ENCODE measurements around the gene CPSF4L.
A peak's percentile ranks its signal among the peaks of the same experiment; 100 is the strongest.

The CPSF4L gene

DNA sequence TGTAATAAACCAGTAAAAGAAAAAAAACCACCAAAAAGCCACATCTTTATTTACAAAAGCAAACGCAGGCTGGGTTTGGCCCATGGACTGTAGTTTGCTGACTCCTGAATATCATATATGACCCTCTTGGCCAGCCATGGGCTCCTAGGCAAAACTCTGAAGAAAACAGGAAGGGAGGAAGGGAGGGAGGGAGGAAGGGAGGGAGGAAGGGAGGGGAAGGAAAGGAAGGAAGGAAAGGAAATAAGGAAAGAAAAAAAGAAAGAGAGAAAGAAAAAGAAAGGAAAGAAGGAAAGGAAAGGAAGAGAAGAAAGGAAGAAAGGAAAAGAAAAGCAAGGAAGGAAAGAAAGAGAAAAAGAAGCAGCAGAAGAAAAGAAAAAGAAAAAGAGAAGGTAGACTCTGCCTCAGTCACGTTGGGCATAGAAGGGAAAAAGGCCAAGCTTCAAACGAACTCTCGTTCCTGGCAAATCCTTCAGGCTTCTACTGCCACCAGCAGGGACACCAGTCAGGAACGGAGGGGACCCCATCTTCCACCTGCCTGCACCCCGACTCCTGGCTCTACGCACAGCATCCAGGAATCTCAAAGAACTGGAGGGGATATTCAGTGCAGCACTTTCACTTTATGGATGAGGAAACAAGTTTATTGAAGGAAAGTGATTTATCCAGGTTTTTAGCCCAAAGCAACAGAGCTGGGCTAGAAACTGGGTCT, 28.0 kb upstream of the CPSF4L start:
- no peak for DNase-seq

DNA sequence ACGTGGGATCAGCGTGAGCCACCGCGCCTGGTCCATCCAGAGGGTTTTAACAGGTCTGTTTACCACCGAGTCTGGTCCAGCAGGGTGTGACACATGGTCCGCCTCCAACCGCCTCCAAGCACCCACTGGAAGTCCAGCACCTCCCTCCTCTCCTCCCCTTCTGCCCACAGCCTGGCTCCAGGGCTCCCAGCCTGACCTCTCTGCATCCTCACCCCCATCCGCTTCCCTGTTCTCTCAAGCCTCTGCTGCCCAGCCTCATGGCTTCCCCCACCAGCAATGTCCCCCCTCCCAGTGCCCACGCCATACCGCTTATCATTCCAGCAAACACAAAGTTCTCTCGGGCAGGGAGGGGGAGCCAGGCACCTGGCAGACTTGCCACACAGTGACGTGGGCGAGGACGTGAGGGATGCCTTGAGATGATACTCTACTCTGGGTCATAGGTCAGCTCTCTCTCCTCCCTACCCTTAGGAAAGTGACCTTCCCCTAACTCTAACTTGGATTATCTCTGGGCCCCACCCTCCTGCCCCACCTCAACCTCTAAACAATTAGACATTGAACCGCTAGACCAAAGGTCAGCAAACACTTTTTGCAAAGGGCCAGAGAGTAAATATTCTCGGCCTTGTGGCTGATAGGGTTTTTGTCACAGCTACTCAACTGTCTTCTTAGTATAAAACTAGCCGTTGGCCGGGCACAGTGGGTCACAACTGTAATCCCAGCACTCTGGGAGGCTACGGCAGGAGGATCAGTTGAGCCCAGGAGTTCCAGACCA, 27.0 kb upstream of the CPSF4L start:
- DNase-seq, result peak; percentile 37

DNA sequence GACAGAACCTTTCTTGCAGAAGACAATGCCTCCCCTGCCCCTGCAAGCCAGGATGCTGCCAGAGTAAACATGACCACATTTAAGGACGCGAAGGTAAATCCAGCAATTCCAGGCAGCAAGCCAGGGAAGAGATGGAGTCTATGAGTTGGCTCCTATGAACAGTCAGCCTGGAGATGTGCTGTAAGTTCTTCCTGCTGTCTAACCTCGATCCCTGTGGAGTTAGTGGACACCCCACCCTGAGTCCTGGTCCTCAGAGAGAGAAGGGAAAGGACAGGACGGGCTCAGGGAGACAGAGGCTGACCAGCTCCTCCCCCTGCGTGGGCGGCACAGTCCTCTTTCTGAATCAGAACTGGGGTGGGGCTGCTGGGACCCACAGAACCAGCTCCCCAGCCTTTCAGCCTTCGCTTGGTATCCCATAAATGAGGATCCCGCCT, 25.2 kb upstream of the CPSF4L start:
- DNase-seq, result no peak

DNA sequence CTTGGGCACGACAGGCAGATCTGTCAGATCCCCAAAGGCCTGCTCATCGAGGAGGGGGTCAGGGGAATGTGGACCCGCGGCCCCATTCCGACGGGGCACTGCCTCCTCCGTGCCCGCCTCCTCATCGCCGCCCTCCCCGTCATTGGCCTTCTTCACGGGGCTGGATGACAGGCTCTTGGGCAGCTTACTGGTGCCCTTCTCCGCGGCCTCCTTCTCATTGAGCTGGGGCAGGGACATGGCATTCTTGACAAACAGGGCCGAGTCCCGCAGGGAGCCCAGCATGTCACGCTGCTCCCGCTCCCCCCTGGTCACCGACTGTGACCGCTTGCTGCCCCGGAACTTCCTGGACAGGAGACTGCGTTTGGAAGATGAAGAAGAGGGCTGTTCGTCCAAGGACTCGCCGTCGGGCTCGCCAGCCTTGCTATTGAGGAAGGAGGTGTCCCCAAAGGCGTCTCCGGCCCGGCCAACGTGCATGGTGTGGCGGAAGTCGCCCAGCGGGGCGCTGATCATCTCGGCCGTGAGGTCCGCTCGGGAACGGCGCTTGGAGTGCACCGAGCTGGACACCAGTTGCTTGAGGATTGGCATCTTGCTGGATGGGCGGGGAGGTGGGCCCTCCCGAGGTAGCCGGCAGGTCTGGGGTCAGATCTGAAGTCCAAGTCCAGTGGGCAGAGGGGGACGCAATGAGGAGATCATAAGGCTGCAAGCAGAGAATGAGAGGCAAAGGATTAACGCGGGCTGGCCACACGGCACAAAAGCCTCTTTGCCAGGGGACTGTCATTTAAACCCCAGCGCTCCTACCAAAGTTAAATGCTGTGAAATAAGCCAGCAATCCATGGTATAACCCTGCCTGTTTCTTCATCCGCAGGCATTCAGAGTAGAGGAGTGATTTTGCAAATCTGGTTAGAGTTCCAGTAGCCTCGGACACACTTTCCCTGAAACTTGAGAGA, 24.5 kb upstream of the CPSF4L start:
- DNase-seq, result no peak

DNA sequence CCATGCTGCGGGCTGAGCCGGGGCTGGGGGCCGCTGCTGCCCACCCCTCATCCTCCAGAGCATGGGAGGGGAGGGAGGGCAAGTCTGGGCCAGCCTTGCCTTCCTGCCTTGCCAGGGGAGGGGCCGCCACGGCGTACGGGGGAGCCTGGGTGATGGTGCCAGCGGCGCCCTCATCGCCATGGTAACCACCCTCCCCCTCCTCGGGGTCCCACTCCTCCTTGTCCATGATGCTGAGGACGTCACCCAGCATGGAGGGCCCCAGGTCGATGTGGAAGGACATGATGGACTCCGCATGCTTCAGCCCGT, 23.9 kb upstream of the CPSF4L start:
- no peak for DNase-seq

DNA sequence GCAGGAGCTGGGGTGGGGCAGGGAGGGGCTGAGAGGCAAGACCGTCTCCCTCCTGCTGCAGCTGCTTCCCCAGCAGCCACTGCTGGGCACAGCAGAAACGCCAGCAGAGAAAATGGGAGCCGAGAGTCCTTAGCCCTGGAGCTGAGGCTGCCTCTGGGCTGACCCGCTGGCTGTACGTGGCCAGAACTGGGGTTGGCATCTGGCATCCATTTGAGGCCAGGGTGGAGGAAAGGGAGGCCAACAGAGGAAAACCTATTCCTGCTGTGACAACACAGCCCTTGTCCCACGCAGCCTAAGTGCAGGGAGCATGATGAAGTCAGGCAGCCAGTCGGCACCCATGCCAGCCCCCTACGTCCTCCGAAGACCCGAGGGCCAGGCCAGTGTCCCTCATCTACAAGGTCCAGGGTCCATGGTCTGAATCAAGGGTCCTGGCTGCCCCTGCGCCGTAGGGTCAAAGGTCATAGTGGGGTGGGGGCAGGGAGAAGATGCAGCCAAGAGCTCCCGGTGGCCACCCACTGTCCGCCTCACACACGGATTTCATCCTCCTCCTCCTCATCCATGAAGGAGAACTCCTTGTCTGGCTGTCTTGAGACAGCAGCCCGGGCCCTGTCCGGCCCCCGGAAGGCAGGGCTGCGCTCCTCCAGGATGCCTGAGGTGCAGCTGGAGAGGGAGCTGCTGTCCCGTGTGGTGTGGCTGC, 23.4 kb upstream of the CPSF4L start:
- no peak for DNase-seq

DNA sequence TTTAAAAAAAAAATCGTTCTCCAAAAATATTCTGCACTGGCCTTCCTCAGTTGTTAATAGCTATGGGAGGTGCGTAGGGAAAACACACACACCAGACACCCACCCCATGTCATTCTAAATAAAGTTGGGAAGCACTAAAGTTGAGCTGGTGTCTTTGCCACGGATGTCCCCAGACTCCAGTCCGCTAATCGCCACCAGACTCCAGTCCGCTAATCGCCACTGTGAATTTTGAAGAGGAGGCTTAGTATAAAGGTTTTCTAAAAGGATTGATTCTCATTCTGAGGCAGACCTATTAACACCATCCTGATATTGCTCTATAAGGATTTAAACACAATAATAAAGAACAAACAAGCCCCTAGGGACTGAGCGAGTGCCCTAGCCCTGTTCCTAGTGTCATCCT, 22.7 kb upstream of the CPSF4L start:
- DNase-seq, result no peak

DNA sequence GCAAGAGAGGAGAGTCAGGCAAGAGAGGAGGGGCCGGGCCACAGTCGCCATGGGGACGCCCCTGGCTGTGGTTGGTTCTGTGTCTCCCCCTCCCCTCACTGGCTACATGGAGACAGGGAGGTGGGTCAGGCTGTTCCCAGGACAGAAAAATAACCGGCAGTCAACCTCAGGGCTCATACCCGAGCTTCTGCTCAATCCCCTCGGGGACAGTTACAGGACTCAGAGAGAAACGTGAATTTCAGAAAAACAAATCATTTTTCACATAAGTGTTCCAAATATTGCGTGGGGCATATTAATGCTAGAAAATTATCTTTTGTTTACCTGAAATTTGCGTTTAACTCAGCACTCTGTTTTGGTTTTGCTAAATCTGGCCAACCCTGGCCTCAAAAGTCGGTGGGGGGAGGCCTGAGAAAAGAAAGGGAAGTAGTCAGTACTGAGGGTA, 22.2 kb upstream of the CPSF4L start:
- DNase-seq, result no peak

DNA sequence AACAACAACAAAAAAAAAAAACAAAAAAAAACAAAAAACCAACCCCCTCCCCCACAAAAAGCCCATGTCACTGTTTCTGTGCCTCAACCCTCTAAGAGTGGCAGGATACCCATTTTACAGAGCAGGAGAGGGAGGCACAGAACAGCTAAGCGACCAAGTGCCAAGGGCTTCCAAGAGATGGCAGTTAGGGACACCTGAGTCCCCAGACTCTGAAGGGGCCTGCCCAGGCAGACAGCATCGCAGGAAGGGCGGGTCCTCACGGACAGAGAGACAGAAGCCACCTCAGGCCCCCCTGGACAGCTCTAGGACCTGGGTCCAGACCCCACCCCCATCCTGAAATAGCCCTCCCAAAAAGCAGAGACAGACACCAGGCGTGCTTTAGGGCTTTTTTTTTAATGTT, 21.6 kb upstream of the CPSF4L start:
- DNase-seq, result no peak

DNA sequence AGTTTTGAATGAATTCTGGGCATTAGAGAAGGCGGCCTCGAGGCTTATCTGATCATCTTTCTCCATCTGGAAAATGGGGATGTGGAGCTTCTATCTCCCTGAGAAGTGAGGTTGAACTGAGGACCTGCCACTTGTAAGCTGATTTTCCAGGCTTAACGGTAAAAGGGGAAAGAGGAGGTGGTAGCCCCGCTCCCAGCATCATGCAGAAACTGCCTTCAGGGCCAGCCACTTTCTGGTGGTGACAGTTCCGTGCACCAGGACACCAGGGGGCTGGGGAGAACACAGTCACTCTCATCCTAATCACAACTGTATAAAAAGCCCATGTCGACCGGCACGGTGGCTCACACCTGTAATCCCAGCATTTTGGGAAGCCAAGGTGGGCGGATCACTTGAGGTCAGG, 20.9 kb upstream of the CPSF4L start:
- DNase-seq, result no peak

DNA sequence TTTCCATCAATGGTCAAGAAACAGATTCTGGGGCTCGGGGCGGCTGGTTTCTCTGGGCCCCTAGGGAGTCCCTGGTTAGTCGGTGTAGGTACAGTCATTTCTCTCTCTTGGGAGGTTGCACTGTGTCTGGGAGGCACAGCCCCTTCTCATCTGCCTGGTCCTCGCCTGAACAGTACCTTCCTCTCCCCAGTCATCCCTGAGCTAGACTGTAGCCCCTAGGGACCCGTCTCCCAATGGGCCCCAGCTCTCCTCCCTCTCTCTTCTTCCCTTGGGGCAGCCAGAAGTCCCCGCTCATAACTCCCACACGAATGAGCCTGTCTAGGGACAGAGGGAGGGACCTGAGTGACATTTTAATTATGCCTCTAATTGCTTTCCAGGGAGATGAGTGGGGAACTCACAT, 20.2 kb upstream of the CPSF4L start:
- DNase-seq, result no peak

DNA sequence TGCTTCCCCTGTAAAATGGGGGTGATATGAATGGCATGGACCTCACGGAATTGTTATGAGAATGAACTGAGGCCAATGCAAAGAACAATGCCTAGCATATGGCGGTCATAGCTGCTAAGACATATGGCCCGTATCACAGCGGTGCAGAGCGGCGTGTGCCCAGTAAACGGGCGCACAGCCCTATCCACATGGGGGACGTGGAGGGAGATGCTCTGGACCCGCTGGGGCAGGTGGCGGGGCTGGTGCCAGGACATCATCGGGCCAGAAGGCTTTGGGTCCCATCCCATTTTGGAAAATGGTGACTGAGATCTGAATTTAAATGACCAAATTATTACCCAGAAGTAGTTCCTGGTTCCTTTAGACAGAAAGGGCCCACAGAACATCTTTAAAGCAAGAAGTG, 18.5 kb upstream of the CPSF4L start:
- no peak for DNase-seq

DNA sequence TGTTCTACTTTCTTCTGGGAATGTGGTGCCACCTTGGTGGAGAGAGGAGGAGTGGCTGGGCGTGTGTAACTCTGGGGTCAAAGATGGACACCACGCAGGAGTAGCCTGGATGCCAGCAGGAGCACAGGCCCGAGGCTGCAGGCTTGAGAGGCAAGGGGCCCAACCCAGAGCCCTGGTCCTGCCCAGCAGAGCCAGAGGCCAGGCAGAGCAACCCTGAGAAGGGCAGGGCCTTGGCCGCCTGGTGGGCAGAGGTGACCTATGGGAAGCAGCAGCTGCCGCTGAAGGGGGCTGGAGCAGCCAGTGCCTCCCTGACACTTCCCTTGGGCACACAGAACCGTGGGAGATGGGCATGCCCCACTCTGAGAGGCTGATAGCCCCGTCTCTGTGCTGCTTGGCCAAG, 18.0 kb upstream of the CPSF4L start:
- no peak for DNase-seq

DNA sequence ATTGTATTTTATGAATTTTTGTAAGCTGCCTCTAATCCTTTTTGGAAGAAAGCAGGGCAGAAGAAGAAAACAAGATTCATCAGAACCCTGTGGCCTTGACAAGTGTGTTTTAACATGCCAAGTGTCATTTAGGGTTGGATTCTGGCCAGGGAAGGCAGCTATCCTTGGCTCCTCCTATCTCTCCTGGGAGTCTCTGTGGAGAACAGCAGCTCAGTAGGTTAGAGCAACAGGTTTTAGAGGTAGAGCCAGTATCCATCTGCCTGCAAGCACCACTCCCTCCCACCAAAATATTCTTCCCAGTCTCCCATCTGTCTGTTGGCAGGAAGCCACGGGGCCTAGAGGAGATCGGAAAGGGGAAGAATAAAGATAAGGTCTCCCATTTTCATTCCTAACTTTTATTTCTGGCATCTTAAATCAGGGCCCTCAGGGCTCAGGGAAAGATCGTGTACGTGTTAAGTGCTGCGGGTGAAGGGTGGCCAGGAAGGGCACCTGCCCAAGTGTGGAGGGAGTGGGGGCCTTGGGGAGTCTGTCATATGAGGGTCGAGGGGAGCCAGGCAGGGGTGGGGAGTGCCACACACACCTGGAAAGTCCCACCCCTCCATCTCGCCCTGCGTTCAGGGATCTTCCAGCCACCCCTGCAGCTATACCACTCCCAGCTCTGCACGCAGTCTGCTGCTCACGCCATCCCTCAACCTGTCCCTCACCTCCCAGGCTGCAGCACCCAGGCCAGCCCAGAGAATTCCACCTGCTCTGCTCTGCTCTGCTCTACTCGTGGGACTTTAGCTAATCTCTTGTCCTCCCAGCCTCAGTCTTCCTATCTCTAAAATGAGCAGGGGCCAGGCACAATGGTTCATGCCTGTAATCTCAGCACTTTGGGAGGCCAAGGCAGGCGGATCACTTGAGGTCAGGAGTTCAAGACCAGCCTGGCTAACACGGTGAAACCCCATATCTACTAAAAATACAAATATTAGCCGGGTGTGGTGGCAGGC, 17.1 kb upstream of the CPSF4L start:
- peak; percentile 20 for DNase-seq

DNA sequence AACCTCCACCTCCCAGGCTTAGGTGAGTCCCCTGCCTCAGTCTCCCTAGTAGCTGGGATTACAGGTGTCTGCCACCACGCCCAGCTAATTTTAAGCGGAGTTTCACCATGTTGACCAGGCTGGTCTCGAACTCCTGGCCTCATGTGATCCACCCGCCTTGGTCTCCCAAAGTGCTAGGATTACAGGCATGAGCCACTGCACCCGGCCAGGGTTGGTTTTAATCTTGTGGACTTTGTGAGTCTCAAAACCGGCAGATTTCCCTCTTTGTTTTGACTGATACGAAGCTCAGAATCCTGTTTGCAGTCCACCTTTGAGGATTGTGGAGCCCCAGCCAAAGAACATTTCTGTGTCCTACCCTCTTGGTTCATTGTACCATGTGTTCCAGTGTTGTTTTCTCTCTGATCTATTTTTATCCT, 16.4 kb upstream of the CPSF4L start:
- no peak for DNase-seq

DNA sequence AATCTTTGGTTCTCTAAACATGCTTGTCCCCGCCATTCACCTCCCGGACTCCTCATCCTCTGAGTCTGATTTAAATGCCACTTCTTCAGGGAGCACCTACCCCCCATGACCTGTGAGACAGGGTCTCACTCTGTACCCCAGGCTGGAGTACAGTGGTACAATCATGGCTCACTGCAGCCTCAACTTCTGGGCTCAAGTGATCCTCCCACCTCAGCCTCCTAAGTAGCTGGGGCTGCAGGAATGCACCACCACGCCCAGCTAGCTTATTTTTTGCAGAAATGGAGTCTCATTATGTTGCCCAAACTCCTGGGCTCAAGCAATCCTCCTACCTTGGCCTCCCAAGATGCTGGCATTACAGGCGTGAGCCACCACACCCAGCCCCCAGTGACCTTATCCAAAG, 12.8 kb upstream of the CPSF4L start:
- DNase-seq, result no peak

DNA sequence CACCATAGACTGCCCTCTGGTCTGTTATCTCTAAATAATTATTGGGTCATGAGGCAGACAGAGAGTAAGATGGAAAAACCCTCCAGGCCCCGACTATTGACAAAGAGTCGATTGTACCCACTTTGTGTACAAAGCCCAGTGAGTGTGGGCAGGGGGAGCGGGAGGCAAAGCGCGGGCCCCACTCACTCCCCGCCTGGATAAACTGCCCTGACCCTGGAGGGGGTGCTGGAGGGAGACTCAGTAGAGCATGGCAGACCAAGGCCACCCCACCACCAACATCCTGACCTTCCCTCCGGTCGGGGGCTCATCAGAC, 11.2 kb upstream of the CPSF4L start:
- no peak for DNase-seq

DNA sequence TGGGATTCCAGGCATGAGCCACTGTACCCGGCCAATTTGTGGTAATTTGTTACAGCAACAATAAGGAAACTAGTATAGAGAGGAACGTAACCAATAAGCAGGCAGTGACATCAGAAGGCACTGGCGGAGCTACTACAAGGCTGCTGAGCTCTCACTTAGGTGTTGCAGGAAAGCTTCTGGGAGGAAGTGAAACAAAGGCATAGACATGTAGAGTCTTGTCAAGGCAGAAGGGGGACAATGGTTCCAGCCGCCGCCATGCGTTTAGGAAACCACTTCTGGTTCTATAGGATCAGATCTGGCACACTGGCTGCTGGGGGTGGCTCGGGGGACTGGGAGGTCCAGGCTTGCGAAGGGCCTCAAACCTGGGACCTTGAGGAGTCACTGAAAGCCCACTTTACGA, 9.4 kb upstream of the CPSF4L start:
- no peak for DNase-seq

DNA sequence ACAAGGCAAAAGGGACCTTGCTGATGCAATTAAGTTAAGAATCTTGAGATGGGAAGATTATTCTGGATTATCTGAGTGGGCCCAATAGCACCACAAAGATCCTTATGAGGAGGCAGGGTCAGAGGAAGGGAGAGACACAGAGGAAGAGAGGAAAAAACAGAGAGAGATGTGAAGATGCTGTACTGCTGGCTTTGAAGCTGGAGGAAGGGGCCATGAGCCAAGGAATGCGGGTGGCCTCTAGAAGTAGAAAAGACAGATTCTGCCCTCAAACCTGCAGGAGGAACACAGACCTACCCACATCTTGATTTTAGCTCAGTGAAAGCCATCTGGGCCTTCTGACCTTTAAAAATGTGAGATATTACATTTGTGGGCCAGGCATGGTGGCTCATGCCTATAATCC, 8.1 kb upstream of the CPSF4L start:
- no peak for DNase-seq

DNA sequence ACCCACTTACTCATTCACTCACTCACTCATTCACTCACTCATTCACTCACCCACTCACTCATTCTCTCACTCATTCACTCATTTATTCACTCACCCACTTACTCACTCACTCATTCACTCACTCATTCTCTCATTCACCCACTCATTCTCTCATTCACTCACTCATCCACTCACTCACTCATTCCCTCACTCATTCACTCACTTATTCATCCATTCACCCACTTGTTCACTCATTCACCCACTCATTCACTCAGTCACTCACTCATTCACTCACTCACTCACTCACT, 7.6 kb upstream of the CPSF4L start:
- no peak for DNase-seq

DNA sequence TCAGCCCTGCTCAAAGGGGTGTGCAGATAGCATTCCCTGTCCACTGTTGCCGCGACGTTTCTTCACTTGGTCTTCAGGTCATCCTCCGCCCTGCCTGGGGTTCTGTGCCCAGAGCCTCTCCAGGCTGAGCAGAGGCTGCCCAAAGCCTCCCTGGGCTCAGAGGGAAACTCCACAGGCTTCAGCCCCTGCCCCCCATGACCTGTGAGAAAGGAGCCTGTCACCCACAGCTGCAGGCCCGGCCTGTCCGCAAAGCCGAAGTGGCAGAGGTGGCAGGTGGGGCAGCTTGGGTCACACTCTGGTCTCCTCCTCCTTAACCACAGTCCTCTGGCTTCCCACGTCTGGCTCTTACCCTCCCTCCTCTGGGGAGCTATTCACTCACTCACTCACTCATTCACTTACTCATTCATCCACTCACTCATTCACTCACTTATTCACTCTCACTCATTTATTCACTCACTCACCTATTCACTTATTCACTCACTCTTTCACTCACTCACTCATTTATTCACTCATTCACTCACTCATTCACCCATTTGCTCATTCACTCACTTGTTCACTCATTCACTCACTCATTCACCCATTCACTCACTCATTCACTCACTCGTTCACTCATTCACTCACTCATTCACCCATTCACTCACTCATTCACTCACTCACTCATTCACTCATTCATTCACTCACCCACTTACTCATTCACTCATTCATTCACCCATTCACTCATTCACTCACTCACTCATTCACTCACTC, 7.1 kb upstream of the CPSF4L start:
- no peak for DNase-seq

Measured in hematopoietic multipotent progenitor cell treated with erythropoietin and hydrocortisone succinate and interleukin-3 and kit ligand, for 8 days (in vitro differentiated cells).